ENCODE results near the gene SLC35F4. TPM values are rescaled to one million over a fixed set of nuclear protein-coding genes. Genes with fewer than 3 reads are reported as not detected.

Gene SLC35F4
- total RNA-seq, 1 donor from 2014 or later: 0.14 TPM

GRCh38 chr14:57897144-57897748 is 31.4 kb upstream of the SLC35F4 start:
- H3K36me3 Mint-ChIP-seq (ENCODE audit: insufficient read depth): no peaks in the 10 kb centered on the region
- DNase-seq (ENCODE audit: low spot score, unreplicated experiment): no peak
- no peak overlapping the region for H3K4me3 Mint-ChIP-seq (ENCODE audit: low read depth)
- H3K9me3 Mint-ChIP-seq (ENCODE audit: low read depth): no peaks in the 10 kb centered on the region
- peaks cover 2% of the 10 kb centered on the region for H3K27me3 Mint-ChIP-seq
- H3K4me1 Mint-ChIP-seq (ENCODE audit: low read depth): no peaks in the 10 kb centered on the region
- no peak overlapping the region for H3K27ac Mint-ChIP-seq
- no peak for TF ChIP-seq CTCF (IDR thresholded peaks at IDR 0.05; ENCODE audit: unreplicated experiment)

- DNase-seq (ENCODE audit: low spot score, unreplicated experiment): no peak
- Mint-ChIP-seq H3K27ac (no peak overlapping the region), H3K4me3 (ENCODE audit: low read depth) (no peak overlapping the region), H3K9me3 (ENCODE audit: low read depth) (no peaks in the 10 kb centered on the region), H3K27me3 (peaks cover 9% of the 10 kb centered on the region), H3K36me3 (ENCODE audit: insufficient read depth) (no peaks in the 10 kb centered on the region), H3K4me1 (ENCODE audit: low read depth) (no peaks in the 10 kb centered on the region)
- TF ChIP-seq CTCF (IDR thresholded peaks at IDR 0.05; ENCODE audit: unreplicated experiment): no peak
Observed at GRCh38 chr14:57889245-57889644, 23.4 kb upstream of the SLC35F4 start.

GRCh38 chr14:57884175-57884574 is 18.3 kb upstream of the SLC35F4 start:
- no peak for DNase-seq (ENCODE audit: low spot score, unreplicated experiment)
- no peaks in the 10 kb centered on the region for H3K36me3 Mint-ChIP-seq (ENCODE audit: insufficient read depth)
- no peak overlapping the region for H3K4me3 Mint-ChIP-seq (ENCODE audit: low read depth)
- no peaks in the 10 kb centered on the region for H3K9me3 Mint-ChIP-seq (ENCODE audit: low read depth)
- H3K27me3 Mint-ChIP-seq: peaks cover 9% of the 10 kb centered on the region
- H3K4me1 Mint-ChIP-seq (ENCODE audit: low read depth): peaks cover 8% of the 10 kb centered on the region
- peak; percentile 26 for TF ChIP-seq CTCF (IDR thresholded peaks at IDR 0.05; ENCODE audit: unreplicated experiment)
- no peak overlapping the region for H3K27ac Mint-ChIP-seq

- Mint-ChIP-seq H3K4me1 (ENCODE audit: low read depth) (peaks cover 8% of the 10 kb centered on the region), H3K27me3 (peaks cover 9% of the 10 kb centered on the region), H3K9me3 (ENCODE audit: low read depth) (peaks cover 5% of the 10 kb centered on the region)
Observed at GRCh38 chr14:57883061-57883460, 17.2 kb upstream of the SLC35F4 start.

GRCh38 chr14:57879516-57879915 is 13.6 kb upstream of the SLC35F4 start:
- DNase-seq (ENCODE audit: low spot score, unreplicated experiment): no peak
- TF ChIP-seq CTCF (IDR thresholded peaks at IDR 0.05; ENCODE audit: unreplicated experiment): no peak
- Mint-ChIP-seq H3K36me3 (ENCODE audit: insufficient read depth) (no peaks in the 10 kb centered on the region), H3K4me3 (ENCODE audit: low read depth) (no peak overlapping the region), H3K9me3 (ENCODE audit: low read depth) (peaks cover 12% of the 10 kb centered on the region), H3K27ac (no peak overlapping the region), H3K27me3 (peaks cover 3% of the 10 kb centered on the region), H3K4me1 (ENCODE audit: low read depth) (peaks cover 8% of the 10 kb centered on the region)

More at GRCh38 chr14:57883061-57883460, 17.2 kb upstream of the SLC35F4 start:
- TF ChIP-seq CTCF (IDR thresholded peaks at IDR 0.05; ENCODE audit: unreplicated experiment): no peak
- no peak overlapping the region for H3K27ac Mint-ChIP-seq
- H3K36me3 Mint-ChIP-seq (ENCODE audit: insufficient read depth): no peaks in the 10 kb centered on the region
- no peak for DNase-seq (ENCODE audit: low spot score, unreplicated experiment)
- no peak overlapping the region for H3K4me3 Mint-ChIP-seq (ENCODE audit: low read depth)
